ENCODE results near the gene TMEFF2.

Gene TMEFF2

DNA sequence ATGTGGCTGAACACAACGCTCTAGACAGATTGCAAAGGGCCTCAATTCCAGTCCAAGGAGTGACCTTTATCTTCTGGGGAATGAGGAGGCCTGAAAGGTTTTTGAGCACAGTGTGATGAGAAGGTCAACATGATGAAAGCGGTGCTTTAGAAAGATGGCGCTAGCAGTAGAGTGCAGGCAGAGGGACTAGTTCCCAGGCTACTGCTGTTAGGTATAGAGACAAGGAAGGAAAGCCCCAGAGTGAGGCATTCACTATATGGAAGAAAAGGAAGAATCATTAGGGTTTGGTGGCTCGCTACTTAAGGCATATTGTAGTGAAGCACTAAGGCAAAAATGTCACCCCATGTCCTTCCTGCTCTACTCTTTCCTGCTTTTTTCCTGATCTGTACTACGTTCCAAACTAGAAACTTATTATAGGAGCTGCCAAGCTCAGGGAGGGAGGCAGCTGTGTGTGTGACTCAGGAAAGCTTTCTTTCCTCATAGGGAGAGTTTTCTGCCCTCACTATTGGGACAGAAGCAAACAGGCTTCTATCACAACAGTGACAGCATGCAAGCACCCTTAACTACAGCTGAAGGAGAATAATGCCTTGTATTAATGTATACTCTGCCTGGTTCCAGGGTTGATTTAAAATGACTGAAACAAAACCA lies 187.0 kb downstream of the TMEFF2 start:
- no peak for DNase-seq

DNA sequence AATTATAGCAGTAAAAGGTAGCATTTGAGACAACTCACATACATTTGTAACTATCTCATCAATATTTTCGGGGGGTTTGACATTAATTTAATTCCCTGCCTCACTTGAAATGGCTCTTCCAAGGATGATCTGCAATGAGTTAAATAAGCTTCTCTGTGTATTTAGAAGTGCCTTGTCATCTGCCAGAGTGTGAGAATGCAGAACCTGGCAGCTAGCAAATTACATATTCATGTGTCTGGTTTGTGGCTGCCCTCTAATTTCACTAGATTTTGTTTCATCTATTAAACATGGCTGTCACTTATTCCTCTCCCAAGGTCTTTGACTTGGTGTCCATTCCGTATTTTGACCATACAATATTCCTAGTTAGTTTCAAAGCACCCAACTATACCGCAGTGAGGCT lies 189.5 kb downstream of the TMEFF2 start:
- no peak for DNase-seq

GRCh38 chr2:192004188-192004963 lies 190.4 kb downstream of the TMEFF2 start:
- no peak for DNase-seq

- DNase-seq: no peak
Observed at GRCh38 chr2:192002418-192002817, 192.3 kb downstream of the TMEFF2 start.

DNA sequence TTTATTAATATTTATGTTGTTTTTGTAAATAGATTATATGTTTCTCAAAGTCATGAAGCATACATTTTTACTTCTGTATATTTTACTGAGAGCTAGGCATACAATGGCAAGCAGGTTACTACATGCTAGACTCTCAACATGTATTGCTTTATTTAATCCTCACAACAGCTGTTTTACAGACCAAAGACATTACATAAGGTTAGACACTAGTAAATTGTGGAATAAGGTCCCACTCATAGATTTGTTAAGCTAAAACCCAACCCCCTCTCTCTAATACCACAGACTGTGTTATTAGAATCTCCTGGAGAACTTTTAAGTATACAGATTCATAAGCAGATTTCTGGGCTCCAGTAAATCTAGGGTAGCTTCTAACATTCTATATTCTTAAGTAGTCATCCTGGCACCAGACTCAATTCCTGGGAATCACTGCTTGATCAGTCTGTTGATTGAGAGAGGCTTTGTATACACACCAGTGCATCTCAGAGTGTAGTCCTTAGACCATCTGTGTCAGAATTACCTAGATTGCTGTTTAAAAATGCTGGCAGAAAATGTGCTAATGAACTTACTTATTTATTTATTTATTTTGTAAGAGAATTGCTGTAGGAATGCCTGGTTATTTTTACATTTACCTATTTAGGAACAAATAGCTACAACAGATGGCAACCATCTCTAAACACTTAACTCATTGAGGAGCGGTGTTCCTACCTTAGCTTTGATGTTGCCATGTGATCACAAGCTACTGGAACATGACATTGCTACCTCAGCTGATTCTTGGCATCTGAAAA lies 194.3 kb downstream of the TMEFF2 start:
- no peak for DNase-seq

- no peak for DNase-seq
Observed at GRCh38 chr2:191999101-191999841, 195.5 kb downstream of the TMEFF2 start.

GRCh38 chr2:191995285-191995684 lies 199.4 kb downstream of the TMEFF2 start:
- DNase-seq: peak; percentile 2 to 15

DNA sequence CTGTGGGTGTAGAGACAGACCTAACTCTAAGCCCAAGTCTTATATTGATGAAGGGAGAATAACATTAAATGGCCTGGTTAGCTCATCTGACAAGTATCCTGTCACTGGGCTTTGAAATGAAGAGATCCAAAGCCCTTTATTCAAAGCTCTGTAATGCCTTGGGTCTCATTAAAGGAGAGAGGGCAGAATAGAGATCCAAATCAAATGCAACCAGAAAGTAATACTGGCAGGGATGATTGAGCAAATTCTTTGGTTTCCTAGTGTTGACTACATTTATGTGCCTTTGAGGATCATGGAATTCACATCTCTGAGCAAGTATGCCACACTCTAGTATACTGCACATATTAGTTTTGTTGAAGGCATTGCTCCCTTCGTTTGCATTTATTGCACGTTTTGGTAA lies 200.0 kb downstream of the TMEFF2 start:
- no peak for DNase-seq

GRCh38 chr2:191991442-191991841 lies 203.3 kb downstream of the TMEFF2 start:
- no peak for DNase-seq

DNA sequence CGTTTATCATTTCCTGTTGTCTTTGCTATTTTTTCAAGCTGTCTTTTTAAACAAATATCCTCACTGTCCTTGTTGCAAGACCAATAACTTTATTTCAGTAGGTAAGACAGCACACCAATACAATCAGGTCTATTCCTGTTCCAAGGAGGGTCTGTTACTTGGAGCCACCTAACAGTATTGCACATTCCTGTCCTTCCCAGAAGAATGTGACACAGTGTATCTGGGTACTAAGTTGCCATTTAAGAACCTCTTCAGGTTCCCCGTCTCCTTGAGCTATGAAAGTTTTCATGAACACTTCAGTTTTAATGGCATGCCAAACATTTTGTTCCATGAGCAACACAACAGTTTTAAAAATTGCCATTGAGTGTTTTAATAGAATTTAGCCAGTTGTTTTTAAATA lies 209.0 kb downstream of the TMEFF2 start:
- DNase-seq: no peak

- DNase-seq: no peak
Observed at GRCh38 chr2:191983591-191983990, 211.1 kb downstream of the TMEFF2 start.

DNA sequence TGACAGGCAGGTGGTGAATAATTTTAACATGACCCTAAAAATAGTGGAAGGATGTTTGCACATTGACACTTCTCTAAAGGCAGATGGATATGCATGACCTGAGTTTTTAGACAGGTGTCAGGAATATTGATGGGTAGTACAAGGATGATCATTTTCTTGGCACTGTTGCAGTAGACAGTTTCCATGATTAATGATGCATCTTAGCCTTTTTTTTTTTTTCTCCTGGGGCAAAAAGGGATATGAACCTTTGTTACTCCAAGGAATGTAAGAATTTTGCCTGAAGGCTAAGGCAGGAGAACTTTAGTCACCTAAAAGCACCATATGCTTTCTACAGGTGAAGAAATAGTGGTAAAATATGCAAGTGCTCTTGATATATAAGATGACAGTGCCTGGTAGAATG lies 211.5 kb downstream of the TMEFF2 start:
- DNase-seq: no peak

DNA sequence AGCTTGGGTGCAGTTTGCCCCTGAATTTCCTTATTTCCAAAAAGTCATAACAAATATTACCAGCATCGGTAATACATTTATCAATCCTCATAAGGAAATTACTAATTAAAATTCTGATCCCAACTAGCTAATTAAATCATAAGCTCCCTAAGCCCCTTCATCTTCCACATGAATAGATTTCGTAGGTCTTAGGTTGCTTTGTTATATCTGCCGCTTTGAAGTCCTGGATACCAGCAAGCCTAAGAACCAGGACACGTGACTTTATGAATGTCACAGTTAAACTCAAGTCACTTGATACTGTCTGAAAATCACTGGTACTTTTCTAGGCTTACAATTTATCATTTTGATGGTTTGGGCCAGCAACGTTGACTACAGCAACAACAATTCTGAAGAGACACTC lies 213.0 kb downstream of the TMEFF2 start:
- no peak for DNase-seq

DNA sequence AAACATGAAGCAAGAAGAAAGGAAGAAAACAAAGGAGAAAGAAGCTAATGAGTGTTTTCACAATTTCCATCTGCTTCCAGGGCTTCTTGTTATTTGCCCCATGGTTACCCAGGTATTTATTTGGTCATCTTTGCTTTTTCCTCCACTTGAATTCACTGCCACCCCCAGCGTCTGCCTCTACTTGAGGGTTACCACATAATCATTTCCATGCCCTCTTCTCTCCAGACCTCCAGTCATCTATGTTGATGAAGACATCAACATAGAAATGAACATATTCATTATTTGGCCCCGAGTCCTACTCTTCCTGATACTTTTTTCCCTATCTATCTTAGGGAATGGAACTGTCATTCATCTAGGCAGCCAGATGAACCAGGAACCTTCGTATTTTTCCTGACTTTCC lies 214.2 kb downstream of the TMEFF2 start:
- no peak for DNase-seq

DNA sequence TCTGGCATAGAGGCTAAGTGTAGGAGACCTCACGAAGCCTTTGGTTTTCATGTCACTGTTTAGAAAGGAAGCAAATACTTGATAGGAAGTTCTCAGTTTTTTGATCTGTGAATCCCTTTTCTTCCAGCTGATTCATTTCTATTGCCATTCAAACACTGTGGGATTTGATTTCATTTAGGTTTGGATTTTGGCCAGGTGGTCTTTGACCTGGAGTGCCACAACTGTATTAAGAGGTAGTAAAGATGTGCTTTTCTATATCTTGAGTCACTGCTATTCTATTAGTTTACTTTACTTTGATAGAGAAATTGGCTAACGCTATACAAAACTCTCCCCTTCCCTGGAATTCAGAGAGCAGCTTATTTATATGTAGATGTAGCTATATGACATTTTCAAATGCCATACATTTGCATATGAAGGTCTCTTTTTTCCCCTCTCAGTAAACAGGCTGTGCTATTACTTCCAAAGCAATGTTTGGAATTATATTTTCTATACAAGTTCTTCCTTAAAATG lies 215.5 kb downstream of the TMEFF2 start:
- DNase-seq: no peak

- no peak for DNase-seq
Observed at GRCh38 chr2:191977754-191978153, 217.0 kb downstream of the TMEFF2 start.

DNA sequence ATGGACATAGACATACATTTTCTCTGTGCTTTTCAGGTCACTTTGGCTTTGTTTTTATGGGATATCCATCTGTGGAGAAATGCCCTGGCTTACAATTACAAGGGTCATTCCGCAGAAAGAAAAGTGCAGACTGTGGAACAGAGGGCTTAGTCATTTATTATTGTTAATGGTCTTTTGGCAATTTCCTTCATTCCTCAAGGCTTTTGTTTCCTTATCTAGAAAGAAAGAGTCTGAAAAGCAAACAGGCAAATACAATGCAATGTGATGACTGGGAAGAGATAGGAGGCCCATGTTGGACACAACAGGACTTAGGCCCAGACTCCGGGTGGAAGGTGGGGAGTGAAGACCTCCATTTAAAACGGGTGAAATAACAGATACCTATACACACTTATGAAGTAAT lies 218.3 kb downstream of the TMEFF2 start:
- DNase-seq: no peak

- no peak for DNase-seq
Observed at GRCh38 chr2:191974676-191975075, 220.1 kb downstream of the TMEFF2 start.

DNA sequence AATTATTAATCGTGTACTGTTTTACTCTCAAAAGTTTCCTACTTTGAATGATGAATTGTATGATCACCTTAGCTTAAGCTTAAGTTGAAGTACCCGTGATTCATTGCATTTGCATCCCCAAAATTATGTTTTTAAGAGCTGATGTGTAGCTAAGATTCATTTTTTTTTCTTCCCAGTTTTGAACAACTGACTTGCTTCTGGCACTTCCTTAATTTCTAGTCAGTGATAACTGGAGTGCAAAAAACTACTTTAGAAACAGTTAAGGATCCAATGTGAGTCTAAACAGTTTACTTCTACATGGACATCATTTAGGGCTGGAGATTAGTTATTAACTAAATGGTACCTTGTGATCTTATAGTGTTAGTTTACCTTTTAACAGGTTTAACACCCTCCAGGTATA lies 223.9 kb downstream of the TMEFF2 start:
- DNase-seq: no peak

GRCh38 chr2:191968120-191968519 lies 226.6 kb downstream of the TMEFF2 start:
- no peak for DNase-seq

DNA sequence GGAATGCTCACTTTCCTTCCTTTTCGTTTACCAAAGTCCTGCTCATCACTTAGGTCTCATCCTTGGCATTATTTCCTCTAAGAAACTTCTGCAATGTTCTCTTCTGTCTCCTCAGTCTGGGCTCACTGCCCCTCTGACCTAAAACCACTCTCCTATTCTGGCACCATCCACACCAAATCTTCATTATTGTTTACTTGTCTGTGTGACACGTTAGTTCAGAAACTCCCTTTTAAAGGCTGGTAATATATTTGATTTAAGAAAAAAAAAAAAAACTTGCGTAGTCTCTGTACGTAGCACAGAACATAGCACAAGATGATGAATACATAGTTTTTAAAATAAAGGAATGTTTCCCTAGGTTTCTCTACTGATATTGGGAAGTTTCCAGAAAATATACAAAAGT lies 229.0 kb downstream of the TMEFF2 start:
- no peak for DNase-seq

GRCh38 chr2:191961556-191961955 lies 233.2 kb downstream of the TMEFF2 start:
- DNase-seq: no peak

DNA sequence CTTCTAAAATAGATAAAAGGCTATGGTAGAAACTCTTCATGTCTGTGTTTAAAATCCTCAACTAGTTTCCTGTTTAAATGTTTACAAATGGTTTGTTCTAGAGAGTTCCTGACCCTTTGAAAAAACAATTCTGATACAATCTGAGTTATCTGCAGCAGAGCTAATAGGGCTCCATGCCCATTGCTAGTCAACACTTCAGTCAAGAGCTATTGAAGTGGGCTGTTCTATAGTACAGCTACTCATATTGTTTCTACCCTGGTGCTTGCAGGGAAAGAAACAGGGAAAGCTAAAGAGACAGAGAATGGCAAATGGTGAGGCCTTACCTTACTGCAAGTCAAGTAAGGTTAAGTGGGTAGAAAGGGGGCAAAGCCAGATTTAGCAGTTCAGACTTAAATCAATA lies 235.5 kb downstream of the TMEFF2 start:
- DNase-seq: no peak
